ENCODE data around the gene RNF220.

Gene RNF220

DNA sequence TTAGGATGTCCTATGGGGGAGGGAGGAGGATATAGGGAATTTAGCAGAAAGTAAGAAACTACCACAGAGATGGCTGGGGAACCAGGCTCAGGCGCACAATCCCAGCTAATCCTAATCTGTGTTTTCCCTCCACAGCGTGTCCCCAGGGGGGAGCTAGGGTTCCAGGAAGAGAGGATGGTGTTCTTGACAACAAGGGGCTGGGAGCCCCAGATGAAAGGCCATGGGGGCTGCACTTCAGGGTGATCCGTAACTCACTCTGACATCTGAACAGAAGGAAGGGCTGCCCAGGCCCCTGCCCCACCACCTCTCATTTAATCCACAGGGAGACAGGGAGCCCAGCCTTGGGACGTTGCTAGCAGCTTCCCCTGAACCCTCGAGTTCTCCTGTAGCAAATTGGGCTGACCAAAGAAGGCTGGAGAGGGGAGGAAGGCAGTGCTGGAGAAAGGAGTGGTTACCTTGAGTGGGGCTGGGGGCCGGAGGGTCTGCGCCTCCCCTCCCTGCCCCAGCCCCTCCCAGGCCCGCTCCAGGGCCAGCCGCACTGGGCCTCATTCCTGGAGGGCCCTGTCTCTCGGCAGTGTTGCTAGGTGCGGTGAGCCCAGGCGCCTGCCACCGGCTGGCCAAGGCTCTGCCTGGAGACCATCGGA is 137.5 kb downstream of the RNF220 start:
- Histone ChIP-seq H3K27ac (ENCODE audit: low read length) (no peak overlapping the region), H3K9me3 (ENCODE audit: control insufficient read depth in 2 of 2, low read length in 2 of 2) (no peaks in the 10 kb centered on the region), H3K4me3 (ENCODE audit: low read length in 2 of 2) (no peak overlapping the region), H3K36me3 (ENCODE audit: control insufficient read depth in 2 of 2, insufficient read depth in 2 of 2, low read length in 2 of 2) (no peaks in the 10 kb centered on the region), H3K27me3 (ENCODE audit: control insufficient read depth in 1 of 2, insufficient read depth in 2 of 2, low read length in 2 of 2) (peaks cover 9 to 20% of the 10 kb centered on the region in 2 donors), H3K9ac (ENCODE audit: low read length in 2 of 2) (no peak overlapping the region), H3K4me1 (ENCODE audit: control insufficient read depth, insufficient read depth, low read length) (no peaks in the 10 kb centered on the region)

DNA sequence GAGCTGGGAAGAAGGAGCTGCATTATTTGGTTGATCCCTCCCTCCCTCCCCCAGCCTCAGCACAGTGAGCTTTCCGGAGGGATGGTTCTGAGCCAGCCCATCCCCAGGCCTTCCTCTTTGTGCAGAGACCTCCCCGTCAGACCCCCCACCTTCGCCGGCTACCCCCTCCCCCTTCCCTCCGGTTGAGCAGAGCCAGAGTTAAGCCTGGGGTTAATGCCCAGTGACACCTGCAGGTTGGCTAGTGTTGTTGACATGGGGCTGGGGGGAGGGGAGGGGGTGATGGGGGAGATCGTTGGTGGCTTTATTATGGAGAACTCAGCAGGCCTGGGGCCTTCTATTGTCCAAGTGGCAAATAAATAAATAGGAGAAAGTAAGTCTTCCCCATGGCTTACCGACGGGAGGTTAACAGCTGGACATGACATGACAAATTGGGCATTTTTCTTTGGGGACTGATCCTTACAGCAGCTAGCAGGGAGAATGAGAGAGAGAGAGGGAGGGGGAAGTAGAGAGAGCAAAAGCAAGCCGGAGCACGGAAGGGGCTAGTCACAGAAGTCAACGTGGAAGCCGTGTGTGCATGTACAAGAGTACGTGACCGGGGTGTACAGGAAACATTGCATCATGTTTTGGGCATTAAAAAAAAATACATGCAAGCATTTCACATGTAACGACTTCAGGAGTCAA is 138.1 kb downstream of the RNF220 start:
- Histone ChIP-seq H3K4me3 (ENCODE audit: low read length in 2 of 2) (no peak overlapping the region), H3K27ac (ENCODE audit: low read length) (no peak overlapping the region), H3K4me1 (ENCODE audit: control insufficient read depth, insufficient read depth, low read length) (no peaks in the 10 kb centered on the region), H3K27me3 (ENCODE audit: control insufficient read depth in 1 of 2, insufficient read depth in 2 of 2, low read length in 2 of 2) (peaks cover 9 to 20% of the 10 kb centered on the region in 2 donors), H3K36me3 (ENCODE audit: control insufficient read depth in 2 of 2, insufficient read depth in 2 of 2, low read length in 2 of 2) (no peaks in the 10 kb centered on the region), H3K9ac (ENCODE audit: low read length in 2 of 2) (no peak overlapping the region), H3K9me3 (ENCODE audit: control insufficient read depth in 2 of 2, low read length in 2 of 2) (no peaks in the 10 kb centered on the region)

DNA sequence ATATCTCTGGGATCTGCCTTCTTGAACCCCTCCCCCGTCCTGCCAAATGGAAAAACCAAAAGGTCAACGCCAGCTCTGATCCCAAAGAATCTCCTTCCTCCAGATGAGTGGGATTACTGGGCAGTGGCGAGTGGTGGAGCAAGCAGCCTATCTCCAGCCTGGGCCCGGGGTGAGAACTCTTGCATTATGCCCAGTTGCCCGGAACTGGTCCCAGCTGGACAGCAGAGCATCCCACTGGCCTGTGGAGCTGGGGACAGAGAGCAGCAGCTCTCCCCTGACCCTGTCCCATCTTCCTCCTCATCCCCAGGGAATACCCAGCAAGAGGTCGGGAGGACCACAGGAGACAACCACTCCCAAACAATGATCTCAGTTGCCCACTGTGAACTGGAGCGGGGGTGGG is 138.7 kb downstream of the RNF220 start:
- H3K27ac ChIP-seq (ENCODE audit: low read length) = no peak overlapping the region
- H3K4me3 ChIP-seq (ENCODE audit: low read length in 2 of 2) = no peak overlapping the region
- peaks cover 9 to 20% of the 10 kb centered on the region in 2 donors for H3K27me3 ChIP-seq (ENCODE audit: control insufficient read depth in 1 of 2, insufficient read depth in 2 of 2, low read length in 2 of 2)
- H3K36me3 ChIP-seq (ENCODE audit: control insufficient read depth in 2 of 2, insufficient read depth in 2 of 2, low read length in 2 of 2) = no peaks in the 10 kb centered on the region
- H3K9me3 ChIP-seq (ENCODE audit: control insufficient read depth in 2 of 2, low read length in 2 of 2) = no peaks in the 10 kb centered on the region
- no peak overlapping the region for H3K9ac ChIP-seq (ENCODE audit: low read length in 2 of 2)
- H3K4me1 ChIP-seq (ENCODE audit: control insufficient read depth, insufficient read depth, low read length) = no peaks in the 10 kb centered on the region

DNA sequence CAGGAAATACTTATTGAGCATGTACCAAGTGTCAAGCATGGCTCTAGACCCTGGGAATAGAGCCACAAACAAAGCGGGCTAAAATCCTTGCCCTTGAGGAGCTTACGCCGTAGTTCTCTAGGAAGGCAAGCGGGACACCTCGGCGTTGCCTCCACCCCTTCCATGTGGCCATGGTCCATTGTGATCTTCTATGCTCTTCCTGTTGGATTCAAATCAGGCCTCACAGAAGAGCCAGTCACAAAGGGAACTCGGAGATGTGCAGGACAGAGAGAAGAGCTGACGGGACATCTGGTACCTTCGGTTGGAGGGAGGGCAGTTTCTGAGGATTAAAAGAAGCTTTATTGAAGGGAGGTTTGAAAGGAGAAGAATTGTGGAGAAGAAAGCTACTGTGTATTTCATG is 139.9 kb downstream of the RNF220 start:
- H3K4me3 ChIP-seq (ENCODE audit: low read length in 2 of 2) = no peak overlapping the region
- no peaks in the 10 kb centered on the region for H3K36me3 ChIP-seq (ENCODE audit: control insufficient read depth in 2 of 2, insufficient read depth in 2 of 2, low read length in 2 of 2)
- H3K9ac ChIP-seq (ENCODE audit: low read length in 2 of 2) = no peak overlapping the region
- peaks cover 9 to 25% of the 10 kb centered on the region in 2 donors for H3K27me3 ChIP-seq (ENCODE audit: control insufficient read depth in 1 of 2, insufficient read depth in 2 of 2, low read length in 2 of 2)
- no peak overlapping the region for H3K27ac ChIP-seq (ENCODE audit: low read length)
- no peaks in the 10 kb centered on the region for H3K9me3 ChIP-seq (ENCODE audit: control insufficient read depth in 2 of 2, low read length in 2 of 2)
- H3K4me1 ChIP-seq (ENCODE audit: control insufficient read depth, insufficient read depth, low read length) = no peaks in the 10 kb centered on the region

DNA sequence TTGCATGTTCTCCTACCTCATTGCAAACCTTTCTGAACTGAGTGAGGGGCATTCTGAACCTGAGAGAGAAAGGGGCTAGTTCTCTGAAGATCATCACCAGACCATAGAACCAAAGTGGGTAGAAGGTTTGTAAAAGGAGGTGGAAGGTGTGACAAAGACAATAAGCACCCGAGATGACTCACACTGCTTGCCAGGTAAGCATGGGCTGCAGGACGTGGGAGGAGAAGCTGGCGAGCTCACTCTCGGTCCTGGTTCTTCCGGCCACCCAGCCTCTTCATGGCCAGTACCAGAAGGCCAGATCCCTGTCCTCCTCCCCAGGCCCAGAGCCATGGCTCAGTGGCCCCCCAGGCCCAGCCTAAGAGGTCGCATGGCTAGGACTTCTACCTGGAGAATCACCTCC is 140.9 kb downstream of the RNF220 start:
- no peaks in the 10 kb centered on the region for H3K4me1 ChIP-seq (ENCODE audit: control insufficient read depth, insufficient read depth, low read length)
- H3K4me3 ChIP-seq (ENCODE audit: low read length in 2 of 2) = no peak overlapping the region
- H3K27me3 ChIP-seq (ENCODE audit: control insufficient read depth in 1 of 2, insufficient read depth in 2 of 2, low read length in 2 of 2) = peaks cover 9 to 22% of the 10 kb centered on the region in 2 donors
- no peaks in the 10 kb centered on the region for H3K36me3 ChIP-seq (ENCODE audit: control insufficient read depth in 2 of 2, insufficient read depth in 2 of 2, low read length in 2 of 2)
- no peaks in the 10 kb centered on the region for H3K9me3 ChIP-seq (ENCODE audit: control insufficient read depth in 2 of 2, low read length in 2 of 2)
- H3K27ac ChIP-seq (ENCODE audit: low read length) = no peak overlapping the region
- H3K9ac ChIP-seq (ENCODE audit: low read length in 2 of 2) = no peak overlapping the region

DNA sequence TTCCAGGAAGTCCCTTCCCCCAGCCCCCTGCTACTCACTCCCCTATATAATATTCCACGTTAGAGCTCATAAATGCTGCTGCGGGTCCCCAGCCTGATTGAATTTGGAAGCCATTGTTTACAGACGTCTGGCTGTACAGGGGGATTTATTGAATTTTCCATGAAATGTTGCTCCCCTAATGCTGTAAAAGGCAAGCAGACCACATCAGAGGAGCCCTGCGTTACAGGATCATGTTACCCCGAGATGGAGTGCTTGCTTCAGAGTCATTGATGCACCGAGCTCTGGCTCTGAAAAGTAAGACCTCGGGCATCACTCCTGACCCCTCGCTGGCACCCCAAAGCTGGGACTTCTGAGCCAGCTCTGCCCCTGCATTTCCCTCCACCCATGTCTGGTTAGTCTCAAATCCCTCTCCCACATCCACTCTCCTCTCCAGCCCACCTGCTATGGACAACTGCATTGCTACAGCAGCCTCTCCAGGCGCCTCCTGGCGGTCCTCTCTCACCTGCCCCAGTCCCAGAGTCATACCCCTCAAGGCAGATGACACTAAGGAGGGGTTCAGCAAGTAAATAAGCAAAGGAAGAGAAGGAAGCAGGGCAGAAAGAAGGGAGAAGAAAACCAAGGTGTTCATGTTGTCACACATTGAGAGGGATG is 141.5 kb downstream of the RNF220 start:
- Histone ChIP-seq H3K27me3 (ENCODE audit: control insufficient read depth in 1 of 2, insufficient read depth in 2 of 2, low read length in 2 of 2) (peaks cover 9 to 20% of the 10 kb centered on the region in 2 donors), H3K9me3 (ENCODE audit: control insufficient read depth in 2 of 2, low read length in 2 of 2) (no peaks in the 10 kb centered on the region), H3K27ac (ENCODE audit: low read length) (no peak overlapping the region), H3K4me3 (ENCODE audit: low read length in 2 of 2) (no peak overlapping the region), H3K9ac (ENCODE audit: low read length in 2 of 2) (no peak overlapping the region), H3K36me3 (ENCODE audit: control insufficient read depth in 2 of 2, insufficient read depth in 2 of 2, low read length in 2 of 2) (no peaks in the 10 kb centered on the region), H3K4me1 (ENCODE audit: control insufficient read depth, insufficient read depth, low read length) (no peaks in the 10 kb centered on the region)

DNA sequence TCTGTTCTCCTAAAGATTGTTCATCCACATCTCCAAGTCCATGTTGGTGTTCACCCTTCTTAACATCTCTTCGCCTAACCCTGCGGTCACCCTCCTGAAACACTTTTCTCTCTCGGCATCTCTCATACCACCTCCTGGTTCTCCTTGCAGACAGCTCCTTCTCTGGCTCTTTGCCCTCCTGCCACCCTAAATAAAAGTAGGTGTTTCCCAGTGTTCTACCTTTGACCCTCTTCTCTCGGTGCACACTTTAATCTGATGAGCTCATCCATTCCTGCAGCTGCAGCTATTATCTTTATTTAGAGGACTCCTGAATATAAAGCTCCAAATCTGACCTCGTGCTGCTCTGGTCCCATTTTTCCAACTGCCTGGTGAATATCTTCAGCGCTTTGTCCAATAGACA is 142.3 kb downstream of the RNF220 start:
- no peaks in the 10 kb centered on the region for H3K9me3 ChIP-seq (ENCODE audit: control insufficient read depth in 2 of 2, low read length in 2 of 2)

DNA sequence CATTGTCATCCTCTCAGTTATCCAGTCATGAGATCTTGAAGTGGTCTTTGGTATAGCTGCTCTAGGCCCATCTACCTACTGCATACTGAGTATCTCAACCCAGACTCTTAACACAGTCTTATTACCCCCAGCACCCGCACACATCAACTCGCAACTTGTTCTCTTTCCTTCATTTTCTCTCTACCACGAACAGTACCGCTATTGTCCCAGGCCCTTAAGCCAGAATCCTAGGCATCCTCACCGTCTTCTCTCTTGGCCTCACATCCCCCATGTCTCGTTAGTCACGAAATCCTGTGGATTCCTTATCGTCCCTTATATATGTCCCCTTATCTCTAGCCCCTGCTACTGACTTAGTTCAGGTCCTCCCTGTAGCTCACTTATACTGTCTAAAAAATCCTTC is 142.8 kb downstream of the RNF220 start:
- peaks cover 7 to 11% of the 10 kb centered on the region in 2 donors for H3K27me3 ChIP-seq (ENCODE audit: control insufficient read depth in 1 of 2, insufficient read depth in 2 of 2, low read length in 2 of 2)
- no peak overlapping the region for H3K4me3 ChIP-seq (ENCODE audit: low read length in 2 of 2)
- H3K36me3 ChIP-seq (ENCODE audit: control insufficient read depth in 2 of 2, insufficient read depth in 2 of 2, low read length in 2 of 2) = no peaks in the 10 kb centered on the region
- H3K4me1 ChIP-seq (ENCODE audit: control insufficient read depth, insufficient read depth, low read length) = no peaks in the 10 kb centered on the region
- H3K27ac ChIP-seq (ENCODE audit: low read length) = no peak overlapping the region
- no peak overlapping the region for H3K9ac ChIP-seq (ENCODE audit: low read length in 2 of 2)
- no peaks in the 10 kb centered on the region for H3K9me3 ChIP-seq (ENCODE audit: control insufficient read depth in 2 of 2, low read length in 2 of 2)

More for the DNA sequence above, 142.3 kb downstream of the RNF220 start:
- Histone ChIP-seq H3K27me3 (ENCODE audit: control insufficient read depth in 1 of 2, insufficient read depth in 2 of 2, low read length in 2 of 2) (peaks cover 11 to 14% of the 10 kb centered on the region in 2 donors), H3K4me1 (ENCODE audit: control insufficient read depth, insufficient read depth, low read length) (no peaks in the 10 kb centered on the region), H3K9ac (ENCODE audit: low read length in 2 of 2) (no peak overlapping the region), H3K27ac (ENCODE audit: low read length) (no peak overlapping the region), H3K4me3 (ENCODE audit: low read length in 2 of 2) (no peak overlapping the region), H3K36me3 (ENCODE audit: control insufficient read depth in 2 of 2, insufficient read depth in 2 of 2, low read length in 2 of 2) (no peaks in the 10 kb centered on the region)

DNA sequence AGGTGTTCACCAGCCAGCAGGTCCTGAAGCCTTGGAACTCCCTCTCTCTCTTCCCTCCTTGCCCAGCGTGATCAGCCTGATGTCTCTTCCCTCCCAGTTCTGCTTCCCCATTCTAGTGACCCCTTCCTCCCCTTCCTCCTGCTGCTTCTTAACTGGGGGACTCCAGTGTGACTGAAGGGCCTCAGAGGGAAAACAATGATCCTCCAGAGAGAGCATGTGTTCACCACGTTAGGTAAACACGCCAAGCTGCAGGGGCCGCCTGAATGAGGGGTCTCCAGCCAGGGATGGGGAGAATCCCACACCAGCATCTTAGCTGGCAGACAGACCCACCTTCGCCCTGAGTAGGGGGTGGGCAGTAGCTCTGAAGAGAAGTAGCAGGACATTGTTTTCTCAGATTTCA is 144.5 kb downstream of the RNF220 start:
- Histone ChIP-seq H3K9ac (ENCODE audit: low read length in 2 of 2) (no peak overlapping the region), H3K27me3 (ENCODE audit: control insufficient read depth in 1 of 2, insufficient read depth in 2 of 2, low read length in 2 of 2) (peaks cover 2 to 5% of the 10 kb centered on the region in 2 donors), H3K36me3 (ENCODE audit: control insufficient read depth in 2 of 2, insufficient read depth in 2 of 2, low read length in 2 of 2) (no peaks in the 10 kb centered on the region), H3K4me1 (ENCODE audit: control insufficient read depth, insufficient read depth, low read length) (no peaks in the 10 kb centered on the region), H3K27ac (ENCODE audit: low read length) (no peak overlapping the region), H3K9me3 (ENCODE audit: control insufficient read depth in 2 of 2, low read length in 2 of 2) (no peaks in the 10 kb centered on the region), H3K4me3 (ENCODE audit: low read length in 2 of 2) (no peak overlapping the region)

DNA sequence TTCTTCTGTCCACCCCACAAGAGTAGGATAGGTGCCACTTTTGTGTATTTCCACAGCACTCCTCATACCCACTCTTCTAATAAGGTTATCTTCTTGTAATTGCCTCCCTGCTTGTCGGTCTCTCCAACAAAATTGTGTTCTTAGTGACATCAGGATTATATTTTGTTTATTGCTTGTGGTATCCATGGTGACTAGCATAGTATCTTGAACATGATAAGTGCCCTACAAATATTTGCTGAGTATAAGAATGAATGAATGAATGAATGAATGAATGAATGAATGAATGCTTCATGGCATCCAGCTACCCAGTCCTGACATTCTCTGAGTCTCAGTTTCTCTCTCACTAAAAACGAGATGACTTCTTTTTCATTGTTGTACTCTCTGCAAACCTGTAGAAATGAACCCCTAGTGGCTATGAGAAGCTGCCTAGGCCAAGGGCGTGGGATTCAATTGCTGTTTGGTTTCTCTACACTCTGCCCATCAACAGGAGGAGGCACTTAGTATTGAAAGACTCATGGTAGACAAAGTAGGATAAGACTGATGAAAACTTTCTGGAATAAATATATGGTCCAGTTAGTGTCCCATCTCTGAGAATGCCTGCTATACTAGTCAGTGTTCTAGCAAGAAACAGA is 148.2 kb downstream of the RNF220 start:
- H3K27ac ChIP-seq (ENCODE audit: low read length) = no peak overlapping the region
- H3K9ac ChIP-seq (ENCODE audit: low read length in 2 of 2) = no peak overlapping the region
- H3K9me3 ChIP-seq (ENCODE audit: control insufficient read depth in 2 of 2, low read length in 2 of 2) = no peaks in the 10 kb centered on the region
- peaks cover 2 to 5% of the 10 kb centered on the region in 2 donors for H3K27me3 ChIP-seq (ENCODE audit: control insufficient read depth in 1 of 2, insufficient read depth in 2 of 2, low read length in 2 of 2)
- no peak overlapping the region for H3K4me3 ChIP-seq (ENCODE audit: low read length in 2 of 2)
- no peaks in the 10 kb centered on the region for H3K4me1 ChIP-seq (ENCODE audit: control insufficient read depth, insufficient read depth, low read length)
- no peaks in the 10 kb centered on the region for H3K36me3 ChIP-seq (ENCODE audit: control insufficient read depth in 2 of 2, insufficient read depth in 2 of 2, low read length in 2 of 2)

Measured in stomach smooth muscle (tissue), 2 donors.